Stimulated activated CD4-positive, alpha-beta T cell treated with anti-CD3 and anti-CD28 coated beads, Interleukin-4, amount 100 ng/mL, for 1 hour (primary cell): Measurements from ENCODE around the gene WNT7A.

Source experiments
- DNase-seq: peaks from one replicate; pipeline ENCODE4 v3.0.0-alpha.2; 2020

WNT7A gene

DNA sequence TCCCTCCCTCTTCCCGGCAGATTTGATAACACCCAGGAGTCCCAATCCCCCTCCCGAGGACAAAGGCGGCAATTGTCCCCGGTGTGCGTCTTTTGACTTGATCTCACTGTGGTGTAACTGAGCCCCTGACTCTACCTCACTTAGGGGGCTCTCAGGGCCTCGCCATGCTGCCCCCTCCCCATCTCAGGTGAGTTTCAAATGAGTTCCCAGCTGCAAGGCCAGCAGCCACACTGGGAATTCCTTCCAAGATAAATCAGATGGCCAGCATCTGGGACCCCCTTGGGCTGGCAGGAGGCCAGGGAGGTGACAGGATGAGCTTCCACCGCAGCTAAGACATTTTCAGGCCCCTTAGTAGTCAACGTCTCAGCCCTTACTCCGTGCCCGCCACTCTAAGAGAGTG is 35.0 kb downstream of the WNT7A start:
- no peak for DNase-seq

- no peak for DNase-seq
Measured at GRCh38 chr3:13844286-13844685, 35.6 kb downstream of the WNT7A start.

GRCh38 chr3:13843351-13843750 is 36.5 kb downstream of the WNT7A start:
- DNase-seq: no peak

GRCh38 chr3:13842226-13842625 is 37.6 kb downstream of the WNT7A start:
- DNase-seq: no peak

DNA sequence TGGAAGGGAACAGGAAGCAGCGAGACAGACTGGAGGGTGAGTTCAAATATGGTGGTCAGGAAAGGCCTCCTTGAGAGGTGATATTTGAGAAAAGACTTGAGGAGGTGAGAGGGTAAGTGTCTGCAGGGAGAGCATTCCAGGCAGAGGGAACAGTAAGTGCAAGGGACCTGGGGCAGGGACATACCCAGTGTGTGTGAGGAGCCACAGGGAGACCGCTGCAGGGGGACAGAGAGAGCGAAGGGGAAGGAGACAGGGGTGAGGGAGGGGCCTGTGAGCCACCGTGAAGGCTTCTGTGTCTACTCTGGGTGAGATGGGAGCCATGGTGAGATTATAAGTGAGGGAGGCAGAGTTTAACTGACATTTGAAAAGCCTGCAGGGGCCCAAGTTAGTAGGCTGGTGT is 38.0 kb downstream of the WNT7A start:
- no peak for DNase-seq

- no peak for DNase-seq
Measured at GRCh38 chr3:13841141-13841540, 38.7 kb downstream of the WNT7A start.

GRCh38 chr3:13840456-13840855 is 39.4 kb downstream of the WNT7A start:
- DNase-seq: no peak

GRCh38 chr3:13839726-13840340 is 40.0 kb downstream of the WNT7A start:
- DNase-seq: no peak

DNA sequence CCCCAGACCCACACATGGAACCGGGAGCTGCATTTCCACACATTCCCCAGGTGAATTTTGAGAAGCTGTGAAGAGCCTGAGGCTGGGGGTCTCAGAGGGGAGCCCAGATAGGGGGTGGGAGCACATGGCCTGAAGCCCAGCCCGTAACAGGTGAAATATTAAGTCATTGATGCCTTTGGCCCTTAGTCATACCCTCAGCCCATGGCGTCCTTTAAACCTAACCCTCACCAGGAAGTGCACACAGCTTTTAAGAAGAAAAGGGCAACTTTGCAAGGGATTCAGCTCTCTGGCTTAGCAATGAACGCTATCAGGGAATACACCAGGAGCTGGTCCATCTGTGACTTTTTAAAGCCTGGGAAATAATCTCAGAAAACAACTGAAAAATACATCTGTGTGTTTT is 40.6 kb downstream of the WNT7A start:
- DNase-seq: no peak

DNA sequence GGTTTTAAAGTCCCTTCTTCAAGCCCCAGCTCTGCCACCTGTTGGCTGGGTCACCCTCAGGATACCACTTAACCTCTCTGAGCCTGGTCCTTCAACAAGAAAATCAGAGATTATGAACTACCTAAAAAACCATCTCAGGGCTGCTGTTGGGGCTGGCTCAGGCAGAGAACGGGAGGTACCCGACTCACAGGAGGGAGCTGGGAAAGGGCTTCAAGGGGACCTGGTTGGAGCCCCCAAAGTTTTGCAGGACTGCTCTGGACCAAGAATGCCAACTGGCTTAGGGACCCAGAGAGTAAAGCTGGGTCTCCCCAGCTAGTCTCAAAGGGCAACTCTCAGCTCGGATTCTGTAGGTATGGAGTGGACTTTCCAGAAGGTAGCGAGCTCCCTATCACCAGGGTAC is 41.5 kb downstream of the WNT7A start:
- DNase-seq: no peak

GRCh38 chr3:13837751-13838150 is 42.1 kb downstream of the WNT7A start:
- no peak for DNase-seq

GRCh38 chr3:13836658-13837587 is 42.9 kb downstream of the WNT7A start:
- DNase-seq: no peak

DNA sequence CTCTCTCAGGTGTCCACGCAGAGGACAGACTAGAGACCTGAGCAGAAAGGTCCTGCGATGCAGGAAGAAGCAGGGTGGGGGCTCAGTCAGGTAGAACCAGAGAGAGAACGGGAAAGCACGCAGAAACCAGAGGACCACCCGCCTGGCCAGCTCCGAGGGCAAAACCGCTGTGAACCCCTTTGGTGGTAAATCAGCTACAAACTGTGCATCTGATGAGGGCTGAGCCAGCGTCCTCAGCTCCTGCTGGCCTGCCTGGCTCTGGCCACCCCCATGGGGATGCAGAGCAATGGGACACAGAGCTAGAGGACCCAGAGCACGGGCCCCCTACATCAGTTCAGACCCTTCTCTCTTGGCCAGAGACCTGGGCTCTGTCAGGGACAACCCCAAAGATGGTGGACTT is 44.6 kb downstream of the WNT7A start:
- no peak for DNase-seq

- DNase-seq: no peak
Measured at GRCh38 chr3:13834258-13835035, 45.4 kb downstream of the WNT7A start.

- no peak for DNase-seq
Measured at GRCh38 chr3:13833506-13834257, 46.2 kb downstream of the WNT7A start.

- DNase-seq: no peak
Measured at GRCh38 chr3:13832130-13832529, 47.7 kb downstream of the WNT7A start.

DNA sequence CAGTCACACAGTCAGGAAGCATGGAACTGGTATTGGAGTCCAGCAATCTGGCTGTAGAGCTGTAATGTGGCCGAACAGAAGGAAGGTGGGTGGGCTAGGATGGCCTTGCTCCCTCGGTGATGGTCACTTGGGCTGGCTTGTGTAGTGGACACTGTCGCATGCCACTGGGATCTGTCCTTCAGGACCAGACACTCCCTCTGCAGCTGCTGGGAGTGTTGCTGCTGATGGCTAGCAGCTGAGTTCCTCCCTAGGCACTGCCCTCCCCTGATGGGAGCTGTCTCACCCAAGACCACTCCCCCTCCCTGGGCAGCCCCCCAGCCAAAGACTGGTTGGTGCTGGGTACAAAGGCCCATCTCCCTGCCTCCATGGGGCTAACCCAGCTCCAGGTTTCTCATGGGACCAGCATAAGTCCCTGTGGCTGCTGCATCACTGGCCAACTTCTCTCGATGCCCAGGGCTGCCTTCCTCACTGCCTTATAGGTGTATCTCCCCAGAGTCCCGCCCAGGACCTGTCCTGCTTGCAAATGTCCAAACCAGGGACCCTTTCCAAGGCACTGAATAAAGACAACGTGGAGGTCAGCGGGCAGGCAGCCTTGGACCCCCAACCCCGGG is 48.4 kb downstream of the WNT7A start:
- DNase-seq: no peak

DNA sequence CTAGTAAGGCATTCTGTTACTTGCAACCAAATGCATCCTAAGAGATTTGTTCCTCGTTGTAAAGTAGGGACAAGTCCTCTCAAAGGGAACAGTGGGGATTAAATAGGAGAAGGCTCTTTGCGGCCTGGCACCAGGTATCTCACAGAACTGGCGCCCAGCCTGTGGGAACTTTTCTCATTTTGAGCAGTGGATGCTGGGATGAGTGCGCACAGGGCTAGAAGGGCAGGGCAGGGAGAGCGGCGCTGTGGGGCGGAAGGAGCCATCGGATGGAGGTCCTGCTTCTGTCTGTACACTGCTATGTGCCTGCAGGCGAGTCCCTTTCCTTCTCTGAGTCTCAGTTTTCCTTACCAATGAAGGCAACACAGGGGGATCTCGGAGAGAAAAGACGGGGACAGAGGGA is 50.6 kb downstream of the WNT7A start:
- DNase-seq: no peak

DNA sequence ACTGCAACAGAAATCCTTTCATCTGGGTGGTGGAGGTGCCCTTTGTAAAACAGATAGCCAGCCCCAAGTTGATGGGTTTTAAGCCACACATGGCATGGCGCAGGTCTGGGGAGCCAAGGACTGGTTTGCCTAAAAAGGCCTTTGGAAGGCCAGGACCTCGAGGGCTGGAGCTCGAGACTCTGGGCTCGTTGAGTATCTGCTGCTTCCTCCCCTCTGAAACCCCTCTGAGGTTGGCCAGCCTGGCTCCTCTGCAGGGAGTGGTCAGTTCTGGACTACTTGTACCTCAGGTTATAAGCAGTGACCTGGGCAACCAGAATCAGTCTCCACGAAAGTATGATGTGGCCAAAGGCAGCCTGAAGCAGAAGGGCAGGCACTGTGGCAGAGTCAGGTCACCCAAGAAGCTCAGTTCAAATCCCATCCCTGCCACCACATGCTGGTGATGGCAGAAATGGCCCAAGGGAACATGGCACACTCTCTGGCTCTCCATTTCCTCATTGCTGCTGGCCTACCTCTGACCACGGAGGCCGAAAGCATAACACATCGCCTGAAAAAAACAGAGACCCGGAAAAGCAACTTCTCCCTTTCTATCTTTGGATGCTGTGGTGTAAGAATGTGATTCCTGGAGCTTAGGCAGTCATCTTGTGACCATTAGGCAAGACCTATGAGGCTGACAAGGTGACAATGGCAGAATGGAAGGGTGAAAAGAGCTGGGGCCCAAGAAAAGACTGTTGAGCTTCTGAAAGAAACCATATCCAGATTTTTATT is 51.2 kb downstream of the WNT7A start:
- DNase-seq: no peak

DNA sequence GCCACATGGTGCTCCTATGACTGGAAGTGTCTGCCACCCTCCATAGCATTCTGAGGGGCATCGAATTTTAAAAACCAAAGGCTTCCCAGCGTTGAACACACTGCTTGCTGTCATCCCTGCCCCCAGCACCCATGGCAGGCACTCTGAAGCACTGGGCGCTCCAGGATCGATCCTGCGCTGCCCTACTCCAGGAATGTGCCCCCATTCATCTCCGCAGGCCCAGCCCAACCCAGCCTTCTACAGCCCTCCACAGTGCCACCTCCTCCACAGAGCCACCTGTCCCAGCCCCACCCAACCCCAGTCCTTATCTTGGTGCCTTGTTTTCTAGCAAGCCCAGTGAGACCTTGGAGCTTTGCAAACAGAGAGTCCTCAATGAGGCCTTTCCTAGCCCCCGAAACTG is 52.2 kb downstream of the WNT7A start:
- DNase-seq: no peak

- DNase-seq: no peak
Measured at GRCh38 chr3:13827256-13827655, 52.6 kb downstream of the WNT7A start.

GRCh38 chr3:13826672-13827071 is 53.2 kb downstream of the WNT7A start:
- DNase-seq: no peak
